GM18870 (cell line): Measurements from ENCODE around the gene ACSS3.

ENCODE experiments used
- ATAC-seq: cut with Tn5 transposase; IDR thresholded peaks from one replicate; pipeline ENCODE4 v1.9.1; 2021; ENCODE audit warnings: moderate library complexity; ENCODE audit not compliant: unreplicated experiment

Gene ACSS3

DNA sequence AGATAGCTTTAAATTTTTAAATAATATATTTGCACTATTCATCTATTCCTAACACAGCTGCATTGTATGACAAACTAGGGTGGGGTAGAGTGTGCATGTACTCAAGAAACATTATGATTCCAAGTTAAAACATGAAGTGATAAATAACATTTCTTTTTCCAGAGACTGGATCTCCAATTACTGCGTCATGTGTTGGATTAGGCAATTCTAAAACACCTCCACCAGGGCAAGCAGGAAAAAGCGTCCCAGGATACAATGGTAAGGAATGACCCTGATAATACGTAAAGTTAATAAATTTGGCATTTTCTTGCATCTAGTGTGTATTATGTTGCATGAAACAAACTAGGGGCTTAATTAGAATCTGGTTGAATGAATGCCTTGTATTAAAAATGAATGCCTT lies 138.9 kb downstream of the ACSS3 start:
- ATAC-seq = no peak

DNA sequence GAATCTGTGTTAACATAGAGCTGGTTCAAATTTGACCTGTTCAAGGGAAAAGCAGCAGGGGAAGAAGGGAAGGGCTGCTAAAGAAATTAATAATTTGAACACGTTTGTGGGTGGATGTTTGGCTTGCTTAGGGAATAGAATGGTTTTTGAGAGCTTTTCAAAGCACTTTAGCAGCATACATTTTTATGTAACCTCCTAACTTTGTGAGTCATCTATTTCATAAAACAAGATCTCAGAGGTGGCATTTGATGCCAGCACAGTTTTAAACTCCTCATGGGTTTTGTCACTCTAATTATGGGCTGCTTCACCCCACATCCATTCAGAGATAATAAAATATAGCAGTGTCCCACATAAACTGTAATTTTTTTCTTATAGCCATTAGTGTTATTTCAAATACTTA lies 143.8 kb downstream of the ACSS3 start:
- ATAC-seq = no peak

DNA sequence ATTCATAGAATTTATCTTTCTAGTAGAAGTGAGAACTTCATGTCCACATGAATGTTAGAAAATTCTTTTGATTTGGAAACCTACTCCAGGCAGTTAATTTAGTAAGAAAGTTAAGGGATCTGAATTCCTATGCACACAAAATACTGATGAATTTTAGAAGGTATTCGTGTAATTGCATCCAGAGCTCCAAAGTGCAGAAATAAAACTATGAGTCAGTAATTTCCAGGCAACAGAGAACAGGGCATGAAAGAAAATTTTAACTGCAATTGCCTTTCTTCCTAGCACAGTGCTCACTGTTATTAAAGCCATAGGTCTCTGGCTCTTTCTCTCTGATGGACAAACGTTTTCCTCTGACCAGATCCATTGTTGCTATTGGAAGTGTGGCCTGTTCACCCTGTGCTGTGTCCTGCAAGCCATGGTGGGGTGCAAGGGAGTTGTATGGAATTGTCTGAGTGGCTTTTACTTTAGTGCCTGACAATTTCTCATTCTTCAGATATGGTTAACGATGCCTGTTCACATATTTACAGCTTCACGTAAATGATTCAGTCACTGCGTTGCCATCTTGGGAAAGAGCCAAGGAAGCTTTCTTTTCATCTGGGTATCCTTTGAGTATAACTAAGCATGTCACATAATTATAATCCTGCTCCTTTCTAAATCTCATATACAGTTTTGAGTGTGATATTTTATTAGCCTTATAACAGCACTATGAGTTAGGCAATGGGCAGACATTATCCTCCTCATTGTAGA lies 145.1 kb downstream of the ACSS3 start:
- ATAC-seq = no peak

DNA sequence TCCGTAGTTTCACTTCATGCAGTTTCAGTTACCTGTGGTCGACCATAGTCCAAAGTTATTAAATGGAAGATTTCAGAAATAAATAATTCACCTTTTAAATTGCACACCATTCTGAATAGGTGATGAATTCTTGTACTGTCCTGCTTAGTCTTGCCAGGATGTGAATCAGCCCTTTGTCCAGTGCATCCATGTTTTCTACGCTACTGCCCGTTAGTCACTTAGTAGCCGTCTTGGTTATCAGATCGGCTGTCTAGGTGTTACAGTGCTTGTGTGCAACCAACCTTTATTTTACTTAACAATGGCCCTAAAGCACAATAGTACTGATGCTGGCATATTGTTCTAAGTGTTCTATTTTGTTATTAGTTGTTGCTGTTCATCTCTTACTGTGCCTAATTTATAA lies 146.7 kb downstream of the ACSS3 start:
- ATAC-seq = no peak

DNA sequence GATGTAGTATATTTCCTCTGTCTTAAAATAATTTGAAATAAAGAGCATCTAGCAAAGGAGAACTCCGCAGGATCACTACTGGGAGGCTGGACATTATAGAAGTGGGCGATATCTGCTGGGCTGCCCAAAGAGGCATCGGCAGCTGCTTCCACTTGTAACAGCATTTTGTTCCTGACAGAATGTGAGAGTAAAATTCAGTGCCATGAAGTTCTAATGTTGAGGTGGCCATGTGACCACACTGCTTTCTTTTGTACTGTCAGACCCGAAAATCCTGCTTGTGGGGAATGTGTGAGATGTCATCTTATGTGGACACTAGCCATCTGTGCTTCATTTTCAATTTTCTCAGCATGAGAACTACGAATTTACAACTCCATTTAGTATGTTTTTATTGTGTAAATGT lies 151.9 kb downstream of the ACSS3 start:
- no peak for ATAC-seq

DNA sequence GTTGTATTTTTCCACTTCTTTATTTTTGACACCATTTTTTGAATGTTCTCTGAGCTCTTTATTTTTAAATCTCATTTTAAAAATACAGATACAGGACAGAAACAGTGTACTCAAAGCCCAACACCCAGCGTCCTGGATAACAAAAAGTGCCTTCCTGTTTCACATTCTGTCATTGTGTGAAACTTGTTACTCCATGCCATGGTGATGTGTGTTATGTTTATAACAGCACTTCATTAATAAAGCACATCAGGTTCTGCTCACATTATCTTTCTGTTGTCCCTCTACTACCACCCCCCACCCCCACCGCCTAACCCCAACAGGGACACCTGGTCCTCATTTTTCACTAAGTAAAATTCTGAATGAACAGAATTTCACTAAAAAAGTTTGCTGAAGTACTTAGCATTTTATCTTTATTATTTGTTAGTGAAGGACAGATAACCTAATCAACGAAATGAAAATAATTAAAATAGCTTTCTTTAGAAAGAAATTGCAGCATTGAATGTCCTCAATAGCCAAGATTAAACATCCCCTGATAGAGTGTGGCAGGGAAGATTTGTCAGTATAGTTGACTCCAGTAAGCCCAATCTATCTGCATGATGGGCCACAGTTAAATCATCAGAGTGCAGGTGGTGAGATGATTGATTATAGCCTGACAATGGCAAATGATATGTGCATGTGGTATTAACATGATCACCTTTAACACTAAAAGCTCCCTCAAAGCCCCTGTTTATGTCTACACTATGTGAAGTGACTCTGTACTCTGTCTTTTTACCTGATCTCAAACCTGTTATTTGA lies 153.9 kb downstream of the ACSS3 start:
- ATAC-seq = no peak

DNA sequence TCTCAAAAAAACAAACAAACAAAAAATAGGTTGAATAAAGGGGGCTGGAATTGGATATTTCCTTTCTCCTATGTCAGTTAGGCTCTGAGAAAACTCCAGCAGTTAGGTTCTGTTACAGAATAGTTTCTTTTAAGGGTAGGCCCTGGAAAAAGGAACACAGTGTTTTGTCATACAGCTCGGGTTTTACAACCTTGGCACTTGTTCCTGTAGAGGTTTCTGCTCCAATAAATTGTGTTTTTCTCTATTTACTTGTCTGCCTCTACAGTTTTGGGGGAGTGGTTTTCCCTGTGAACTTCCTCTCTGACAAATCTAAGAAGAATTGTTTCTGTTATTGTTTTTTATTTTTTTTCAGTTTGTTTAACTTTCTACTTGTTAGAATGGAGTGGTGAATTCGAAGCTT lies 167.6 kb downstream of the ACSS3 start:
- no peak for ATAC-seq

DNA sequence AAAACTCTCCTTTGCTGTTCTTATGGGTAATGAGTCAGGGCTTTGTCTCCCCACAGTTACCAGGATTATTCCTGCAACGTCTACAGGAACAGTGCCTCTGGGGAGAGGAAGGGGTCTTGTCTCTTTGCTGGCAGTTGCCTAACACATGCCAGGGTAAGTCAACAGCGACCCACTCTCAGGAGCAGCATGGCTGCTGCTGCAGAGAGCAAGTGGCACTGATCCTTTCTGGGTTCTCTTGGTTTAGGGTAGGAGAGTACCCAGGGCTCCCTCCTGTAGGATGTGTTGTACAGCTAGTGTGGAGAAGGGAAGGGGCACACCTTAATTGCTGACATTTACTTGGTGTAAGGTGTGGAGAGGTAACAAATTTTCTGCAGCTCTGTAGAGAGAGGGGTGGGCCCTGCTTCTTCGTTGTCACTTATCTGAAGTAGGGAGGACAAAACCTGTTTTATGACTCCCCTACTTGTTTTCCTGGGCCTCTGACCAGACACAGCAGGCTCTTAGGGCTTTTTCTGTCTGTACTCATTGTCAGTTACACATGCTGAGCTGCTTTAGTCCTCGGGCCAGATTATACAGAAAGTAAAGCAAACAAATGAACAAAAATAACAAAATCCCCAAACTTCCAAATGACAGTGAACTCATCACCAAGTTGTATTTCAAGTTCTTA lies 168.2 kb downstream of the ACSS3 start:
- no peak for ATAC-seq

DNA sequence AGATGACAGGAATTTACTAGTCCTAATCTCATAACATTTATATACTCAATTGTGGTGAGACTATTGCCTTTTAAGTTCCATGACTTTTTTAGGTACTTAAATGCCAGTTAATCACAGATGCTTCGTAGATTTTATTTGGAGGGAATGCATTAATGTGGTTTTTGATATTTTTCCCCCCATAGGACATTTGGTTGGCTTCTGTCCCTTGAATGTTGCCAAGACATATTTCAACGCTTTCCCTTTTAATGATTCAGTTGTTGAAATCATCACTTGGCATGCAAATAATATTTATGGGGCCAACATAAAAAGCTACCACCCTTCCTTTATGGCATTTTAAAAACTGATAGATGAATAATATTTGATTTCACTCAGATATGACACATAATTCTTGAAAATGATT lies 172.1 kb downstream of the ACSS3 start:
- no peak for ATAC-seq

DNA sequence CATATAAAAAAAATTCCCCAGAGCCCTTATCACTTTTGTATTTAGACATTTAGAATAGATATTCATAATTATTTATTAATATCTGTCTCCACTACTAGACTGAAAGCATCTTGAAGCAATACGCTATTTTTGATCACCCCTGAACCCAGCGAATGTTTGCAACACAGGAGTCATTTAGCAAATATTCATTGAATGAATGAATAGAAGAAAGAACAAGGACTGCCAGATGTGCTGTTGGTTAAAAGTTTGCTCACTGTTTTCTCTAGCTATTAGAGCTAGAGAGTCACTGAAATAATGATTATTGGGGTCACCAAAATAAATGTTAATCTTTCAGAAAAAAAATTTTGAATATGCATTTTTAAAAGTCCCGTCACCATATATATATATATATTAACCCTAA lies 174.3 kb downstream of the ACSS3 start:
- no peak for ATAC-seq

DNA sequence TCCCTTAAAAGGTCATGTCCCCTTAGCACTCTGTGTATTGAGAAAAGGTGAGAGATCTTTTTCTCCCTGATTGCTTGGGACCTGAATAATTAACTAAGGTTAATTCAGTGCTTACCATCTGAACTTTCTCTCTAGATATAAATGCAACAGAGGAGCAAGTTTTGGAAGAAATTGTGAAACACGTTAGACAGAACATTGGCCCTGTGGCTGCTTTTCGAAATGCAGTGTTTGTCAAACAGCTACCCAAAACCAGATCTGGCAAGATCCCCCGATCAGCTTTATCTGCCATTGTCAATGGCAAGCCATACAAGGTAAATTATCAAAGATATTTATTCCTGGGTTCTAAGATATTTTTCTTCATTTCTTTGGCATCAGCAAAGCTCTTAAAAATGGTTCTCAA lies 175.5 kb downstream of the ACSS3 start:
- ATAC-seq = no peak

DNA sequence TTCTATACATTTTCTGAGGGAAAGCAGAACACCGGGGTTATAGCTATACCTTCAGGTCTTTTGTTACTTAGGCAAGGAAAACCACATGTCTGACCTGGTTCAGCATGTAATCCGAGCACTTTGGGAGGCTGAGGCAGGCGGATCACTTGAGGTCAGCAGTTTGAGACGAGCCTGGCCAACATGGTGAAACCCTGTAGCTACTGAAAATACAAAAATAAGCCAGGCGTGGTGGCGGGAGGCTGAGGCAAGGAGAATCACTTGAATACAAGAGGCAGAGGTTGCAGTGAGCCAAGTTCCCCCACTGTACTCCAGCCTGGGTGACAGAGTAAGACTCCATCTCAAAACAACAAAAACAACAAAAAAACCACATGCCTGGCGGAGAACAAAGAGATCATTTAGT lies 177.6 kb downstream of the ACSS3 start:
- no peak for ATAC-seq

DNA sequence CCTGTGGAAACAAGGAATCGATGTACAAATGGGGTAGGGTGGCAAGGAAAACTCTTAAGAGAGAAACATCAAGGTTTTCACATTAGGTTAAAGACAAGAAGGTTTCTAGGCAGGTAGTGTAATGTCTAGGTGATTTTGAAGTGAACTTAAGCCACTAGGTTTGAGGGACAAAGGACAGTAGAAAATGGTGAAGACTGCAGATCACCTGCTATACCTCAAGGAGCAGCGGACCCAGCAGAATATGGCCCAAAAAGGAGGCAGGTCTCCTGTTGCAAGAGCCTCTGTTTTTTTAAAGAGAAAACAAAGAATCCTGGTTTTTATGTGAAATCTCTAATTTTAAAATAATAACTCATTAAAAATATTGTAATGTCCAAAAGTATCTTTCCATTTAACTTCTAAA lies 178.1 kb downstream of the ACSS3 start:
- no peak for ATAC-seq

DNA sequence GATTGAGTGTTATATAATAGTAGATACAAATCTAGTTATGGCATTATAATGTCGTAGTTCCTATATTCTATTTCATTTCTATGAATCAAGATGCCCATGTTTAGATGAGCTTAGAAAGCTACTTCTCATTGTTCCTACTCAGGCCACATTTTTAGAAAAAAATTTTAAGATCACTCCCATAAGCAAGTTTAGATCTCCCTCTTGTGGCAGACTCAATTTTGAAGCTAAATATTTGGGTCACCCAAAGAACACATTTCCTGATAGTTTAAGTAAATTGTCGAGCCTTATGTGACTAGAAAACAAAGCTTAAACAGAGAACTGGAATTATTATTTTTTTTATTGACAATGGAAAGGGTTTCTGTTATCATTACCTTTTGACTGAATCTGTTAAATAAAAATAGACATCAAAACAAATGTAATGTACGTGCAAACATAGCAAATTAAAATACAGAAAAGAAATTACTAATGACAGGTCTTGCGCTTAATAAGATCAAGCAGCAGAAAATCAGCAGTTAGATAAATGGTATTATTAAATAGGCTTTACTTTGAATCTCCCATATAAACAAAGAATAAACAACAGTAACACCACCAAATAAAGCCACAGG lies 180.2 kb downstream of the ACSS3 start:
- no peak for ATAC-seq

DNA sequence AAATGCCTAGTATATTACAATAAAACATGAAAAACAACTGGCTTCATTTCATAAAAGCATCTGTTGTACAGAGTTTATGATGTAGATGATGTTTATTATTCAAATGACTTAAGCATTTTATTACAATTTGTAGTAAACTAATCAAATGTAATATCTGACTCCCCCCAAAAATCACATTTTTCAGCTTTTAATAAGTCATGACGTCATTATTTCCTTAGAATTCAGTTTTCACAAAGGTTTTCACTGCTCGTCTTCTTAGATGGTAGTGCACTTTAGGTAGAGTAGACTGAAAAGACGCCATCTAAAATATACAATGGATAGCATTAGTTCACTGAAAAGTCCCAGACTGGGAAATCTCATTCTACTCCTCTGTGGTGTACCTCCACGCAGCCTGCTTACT lies 181.5 kb downstream of the ACSS3 start:
- no peak for ATAC-seq

DNA sequence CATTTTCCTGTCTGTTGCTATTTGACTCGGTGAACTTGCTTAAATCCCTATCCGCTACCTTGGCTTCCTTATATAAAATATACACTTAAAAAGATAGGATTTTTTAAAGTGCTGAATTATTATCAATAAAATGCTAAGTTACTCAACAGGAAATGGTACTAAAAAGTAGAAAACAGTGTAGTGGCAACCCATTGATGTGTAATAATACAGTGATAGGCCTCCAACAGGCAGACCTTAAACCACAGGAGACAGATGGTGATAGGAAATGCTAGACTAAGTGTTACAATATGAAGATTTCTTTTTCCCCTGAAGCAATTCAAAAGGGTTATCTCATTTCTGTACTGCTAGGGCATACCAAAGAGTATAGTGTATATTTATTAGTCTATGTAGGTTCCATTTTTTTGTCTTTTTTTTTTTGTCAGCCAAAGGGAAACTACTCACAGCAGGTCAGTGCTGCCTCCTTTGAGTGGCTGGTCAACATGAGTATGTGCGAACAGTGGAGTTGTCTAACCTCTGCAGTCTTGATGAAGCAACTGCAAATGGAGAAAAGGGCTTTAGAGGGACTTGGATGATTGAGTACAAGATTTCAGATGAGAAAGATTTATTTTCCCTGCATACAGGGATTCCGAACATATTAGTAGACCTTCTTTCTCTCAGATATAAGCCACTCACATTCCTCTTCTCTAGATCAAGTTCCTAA lies 183.8 kb downstream of the ACSS3 start:
- no peak for ATAC-seq

DNA sequence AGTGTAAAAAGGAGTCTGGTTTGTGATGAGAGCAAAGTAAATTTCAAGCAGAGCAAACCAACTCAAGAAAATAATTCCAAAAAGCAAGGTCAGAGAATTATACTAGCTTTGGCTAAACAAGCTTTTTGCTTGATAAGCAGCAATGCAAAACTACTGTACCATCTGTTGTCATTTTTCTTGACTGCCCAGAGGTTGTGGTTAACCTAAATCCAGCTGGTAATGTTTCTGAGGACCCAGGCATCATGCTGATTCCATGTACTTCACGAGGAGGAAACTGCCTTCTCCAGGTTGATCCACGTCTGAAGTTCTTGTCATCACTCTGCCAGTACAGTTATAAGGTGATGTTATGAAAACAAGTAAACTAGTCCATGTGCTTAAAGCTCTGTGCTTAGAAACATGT lies 185.2 kb downstream of the ACSS3 start:
- ATAC-seq = no peak

DNA sequence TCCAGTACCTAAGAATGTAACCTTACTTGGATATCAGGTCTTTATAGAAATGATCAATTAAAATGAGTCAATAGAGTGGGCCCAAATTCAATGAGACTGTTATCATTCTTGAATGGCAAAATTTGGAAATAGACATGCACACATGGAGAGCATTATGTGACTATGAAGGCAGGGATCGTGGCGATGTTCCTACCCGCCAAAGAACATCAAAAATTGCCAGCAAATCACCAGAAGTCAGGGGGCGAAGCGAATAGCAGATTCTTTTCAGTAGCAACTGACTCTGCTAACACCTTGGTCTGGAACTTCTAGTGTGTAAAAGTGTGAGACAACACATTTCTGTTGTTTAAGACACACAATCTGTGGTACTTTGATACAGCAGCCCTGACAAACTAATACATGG lies 192.5 kb downstream of the ACSS3 start:
- ATAC-seq = no peak

DNA sequence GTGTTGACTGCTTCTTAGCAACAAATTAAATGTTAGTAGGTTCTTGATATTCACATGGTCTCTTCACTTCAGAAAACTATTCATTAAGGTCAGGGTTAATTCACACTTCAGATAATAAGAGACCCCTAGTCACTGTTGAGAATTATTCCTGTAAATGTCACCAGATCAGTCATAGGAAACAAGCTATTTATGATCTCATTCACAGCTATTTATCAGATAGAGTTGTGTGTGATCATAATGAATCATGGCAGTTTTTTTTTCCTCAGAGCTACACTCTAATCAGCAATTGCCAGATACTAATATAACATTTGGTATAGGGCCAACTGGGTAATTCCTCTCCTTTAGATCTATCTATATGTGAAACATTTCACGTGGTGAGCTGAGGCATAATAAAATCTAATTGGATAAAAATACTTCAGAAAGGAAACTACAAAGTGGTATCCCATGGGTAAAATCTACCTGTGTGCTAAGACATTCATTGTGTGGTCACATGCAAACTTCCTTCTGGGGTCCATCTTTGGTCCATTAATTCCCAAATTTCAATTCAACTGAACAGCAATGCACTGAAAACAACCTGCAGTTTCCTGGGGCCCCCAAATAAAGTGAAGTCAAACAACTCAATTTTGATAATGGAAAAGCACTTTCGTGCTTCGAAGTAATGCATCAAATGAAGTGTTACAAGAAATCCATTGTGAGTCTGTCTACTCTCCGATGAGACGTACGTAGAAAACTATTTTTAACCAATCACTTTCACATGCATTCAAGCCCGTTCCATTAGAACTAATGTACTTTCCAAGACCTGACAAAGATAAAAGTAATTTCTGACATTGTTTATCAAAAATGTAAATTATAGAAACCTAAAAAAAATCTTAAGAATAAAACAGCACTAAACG lies 197.0 kb downstream of the ACSS3 start:
- no peak for ATAC-seq

DNA sequence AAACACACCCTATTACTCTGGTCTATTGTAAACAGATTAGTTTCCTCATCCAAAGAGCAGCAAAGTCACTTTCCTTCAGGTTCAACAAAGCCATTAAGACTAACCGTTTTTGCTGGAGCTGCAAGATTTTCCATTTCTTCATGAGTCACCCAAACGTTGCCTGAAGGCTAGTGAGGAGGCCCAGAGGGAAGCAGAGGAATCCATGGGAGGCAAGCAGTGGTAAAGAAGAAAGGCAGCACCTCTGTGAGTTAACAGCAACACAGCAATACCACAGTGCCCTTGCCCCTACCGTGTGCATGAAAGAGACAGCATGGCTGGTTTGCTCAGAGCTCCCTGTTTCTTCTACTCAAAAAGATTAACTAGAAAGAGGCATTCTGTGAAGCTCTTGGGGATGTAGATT lies 206.3 kb downstream of the ACSS3 start:
- no peak for ATAC-seq
